ENCODE results near the gene NDUFS6. TPM values are rescaled to one million over a fixed set of nuclear protein-coding genes. Genes with fewer than 3 reads are reported as not detected.

NDUFS6 gene
- total RNA-seq, 1 experiment from 2014 or later, result 72.8 TPM

- Histone ChIP-seq H3K9me3 (ENCODE audit: low read depth, low read length, poor library complexity, severe bottlenecking) (no peaks in the 10 kb centered on the region), H3K4me3 (ENCODE audit: low read depth, low read length, poor library complexity, severe bottlenecking) (no peak overlapping the region), H3K27ac (ENCODE audit: low read depth, low read length, poor library complexity, severe bottlenecking) (no peak overlapping the region), H3K27me3 (replicated peaks; ENCODE audit: insufficient read depth, low read depth, low read length, poor library complexity) (peaks cover 8% of the 10 kb centered on the region), H3K36me3 (ENCODE audit: insufficient read depth, low read length, poor library complexity, severe bottlenecking) (no peaks in the 10 kb centered on the region), H3K4me1 (ENCODE audit: insufficient read depth, low read length, poor library complexity, severe bottlenecking) (peaks cover 7% of the 10 kb centered on the region)
- TF ChIP-seq CTCF (conservative IDR thresholded peaks at IDR 0.05; ENCODE audit: low read depth, low read length) (no peak), EZH2 (IDR thresholded peaks at IDR 0.05; ENCODE audit: borderline replicate concordance, low read depth, low read length, poor library complexity, severe bottlenecking) (no peak)
- ChIA-PET POLR2A (ENCODE audit: low non-redundant PET) (no interaction called here), CTCF (no interaction called here)
- intact Hi-C loops (cut with micrococcal nuclease; ENCODE audit: unreplicated experiment), result no loop called here
- BruUV-seq (replicated peaks), result no TSS peak
- no peak for DNase-seq (ENCODE audit: low spot score)
Observed at GRCh38 chr5:1779021-1779680, 22.1 kb upstream of the NDUFS6 start.

- CTCF ChIA-PET, result no interaction called here
- no TSS peak for BruUV-seq (replicated peaks)
Observed at GRCh38 chr5:1779782-1780613, 21.2 kb upstream of the NDUFS6 start.

GRCh38 chr5:1780614-1780930, 20.6 kb upstream of the NDUFS6 start:
- BruUV-seq (replicated peaks), result no TSS peak
- Histone ChIP-seq H3K27me3 (replicated peaks; ENCODE audit: insufficient read depth, low read depth, low read length, poor library complexity) (peaks cover 4% of the 10 kb centered on the region), H3K4me1 (ENCODE audit: insufficient read depth, low read length, poor library complexity, severe bottlenecking) (peaks cover 7% of the 10 kb centered on the region), H3K27ac (ENCODE audit: low read depth, low read length, poor library complexity, severe bottlenecking) (no peak overlapping the region), H3K9me3 (ENCODE audit: low read depth, low read length, poor library complexity, severe bottlenecking) (no peaks in the 10 kb centered on the region), H3K36me3 (ENCODE audit: insufficient read depth, low read length, poor library complexity, severe bottlenecking) (no peaks in the 10 kb centered on the region), H3K4me3 (ENCODE audit: low read depth, low read length, poor library complexity, severe bottlenecking) (no peak overlapping the region)
- TF ChIP-seq CTCF (conservative IDR thresholded peaks at IDR 0.05; ENCODE audit: low read depth, low read length), result no peak
- TF ChIP-seq EZH2 (IDR thresholded peaks at IDR 0.05; ENCODE audit: borderline replicate concordance, low read depth, low read length, poor library complexity, severe bottlenecking), result no peak
- no peak for DNase-seq (ENCODE audit: low spot score)
- POLR2A ChIA-PET (ENCODE audit: low non-redundant PET), result no interaction called here
- CTCF ChIA-PET, result no interaction called here
- intact Hi-C loops (cut with micrococcal nuclease; ENCODE audit: unreplicated experiment), result no loop called here

More at GRCh38 chr5:1779782-1780613, 21.2 kb upstream of the NDUFS6 start:
- Histone ChIP-seq H3K27ac (ENCODE audit: low read depth, low read length, poor library complexity, severe bottlenecking) (no peak overlapping the region), H3K9me3 (ENCODE audit: low read depth, low read length, poor library complexity, severe bottlenecking) (no peaks in the 10 kb centered on the region), H3K4me3 (ENCODE audit: low read depth, low read length, poor library complexity, severe bottlenecking) (no peak overlapping the region), H3K36me3 (ENCODE audit: insufficient read depth, low read length, poor library complexity, severe bottlenecking) (no peaks in the 10 kb centered on the region), H3K4me1 (ENCODE audit: insufficient read depth, low read length, poor library complexity, severe bottlenecking) (peaks cover 7% of the 10 kb centered on the region), H3K27me3 (replicated peaks; ENCODE audit: insufficient read depth, low read depth, low read length, poor library complexity) (peaks cover 4% of the 10 kb centered on the region)
- TF ChIP-seq CTCF (conservative IDR thresholded peaks at IDR 0.05; ENCODE audit: low read depth, low read length) (no peak), EZH2 (IDR thresholded peaks at IDR 0.05; ENCODE audit: borderline replicate concordance, low read depth, low read length, poor library complexity, severe bottlenecking) (no peak)
- POLR2A ChIA-PET (ENCODE audit: low non-redundant PET), result no interaction called here
- no peak for DNase-seq (ENCODE audit: low spot score)
- intact Hi-C loops (cut with micrococcal nuclease; ENCODE audit: unreplicated experiment), result no loop called here
